A549 (cell line): ENCODE measurements around the gene PIK3IP1. TPM values are rescaled to one million over a fixed set of nuclear protein-coding genes. Genes with fewer than 3 reads are reported as not detected.

ENCODE experiments used
- ATAC-seq, 2 experiments: fragments of 200-7000 bp in 1 of 2; fragments of >200 bp in 1 of 2; cut with Nextera tagmentation in 1 of 2; cut with Tn5 transposase in 1 of 2; 3 replicates each; pipeline versions ENCODE4 v1.8.0 to v1.9.1; 2018 to 2020; ENCODE audit warnings: mild to moderate bottlenecking in 1 of 2, moderate library complexity in 1 of 2
- CTCF ChIA-PET: fragments of 300-600 bp; sonication (Branson Sonifier 250); formaldehyde crosslinking; extraction: SDS; loops from one replicate; lab custom pipeline; 2021; ENCODE audit warnings: antibody characterized with exemption, inconsistent platforms; lab: Yijun Ruan, JAX
- POLR2A ChIA-PET: fragments of 350-600 bp; formaldehyde crosslinking; extraction: SDS; loops from one replicate; lab custom pipeline; 2021; ENCODE audit warnings: antibody characterized with exemption, inconsistent platforms; lab: Yijun Ruan, JAX
- DNase-seq, 2 experiments: peaks; one replicate each; pipeline versions ENCODE4 v3.0.0 to v3.0.0-alpha.2; 2011 to 2016; ENCODE audit warnings: low read depth in 1 of 2, low spot score in 1 of 2
- FAIRE-seq: peaks from 2 replicates; lab custom pipeline; 2011; peaks lifted over from hg19 to GRCh38; lab: Jason Lieb, UNC
- H3K27ac ChIP-seq, 2 experiments: fragments of >200 bp; sonication (Bioruptor Twin); formaldehyde crosslinking; 3 replicates each; pipeline ENCODE4 v1.5.1; 2016 to 2017
- H3K4me1 ChIP-seq: fragments of >200 bp; sonication (Bioruptor Twin); formaldehyde crosslinking; 3 replicates; pipeline ENCODE4 v1.6.1; 2016
- H3K4me2 ChIP-seq: fragments of >200 bp; sonication (Bioruptor Twin); formaldehyde crosslinking; 3 replicates; pipeline ENCODE4 v1.6.1; 2016
- H3K4me3 ChIP-seq: fragments of >200 bp; sonication (Bioruptor Twin); formaldehyde crosslinking; 3 replicates; pipeline ENCODE4 v1.5.1; 2016
- H3K9me3 ChIP-seq: fragments of >200 bp; sonication (Bioruptor Twin); formaldehyde crosslinking; 3 replicates; pipeline ENCODE4 v1.6.1; 2016
- BHLHE40 ChIP-seq: IDR thresholded peaks from 2 replicates; pipeline ENCODE4 v1.6.1; 2012; ENCODE audit warnings: low read depth, low read length, inconsistent platforms
- CBX2 ChIP-seq: fragments of 200-600 bp; sonication (generic); IDR thresholded peaks from 2 replicates; pipeline ENCODE4 v1.6.1; 2016; ENCODE audit warnings: low read depth, mild to moderate bottlenecking, borderline replicate concordance
- CBX8 ChIP-seq: fragments of 200-600 bp; sonication (generic); IDR thresholded peaks from 2 replicates; pipeline ENCODE4 v1.6.1; 2016
- CTCF ChIP-seq: fragments of >200 bp; sonication (Bioruptor Twin); formaldehyde crosslinking; IDR thresholded peaks from 3 replicates; pipeline ENCODE4 v1.5.1; 2016
- EHF ChIP-seq: fragments of 250-450 bp; sonication (Bioruptor Pico); IDR thresholded peaks from 2 replicates; pipeline ENCODE4 v1.5.0; 2020; ENCODE audit warnings: mild to moderate bottlenecking
- EHMT2 ChIP-seq: fragments of 200-600 bp; sonication (generic); IDR thresholded peaks from 2 replicates; pipeline ENCODE4 v1.6.1; 2016; ENCODE audit warnings: antibody characterized with exemption, low read depth, mild to moderate bottlenecking, moderate library complexity
- EP300 ChIP-seq, 2 experiments: fragments of >200 bp; sonication (Bioruptor Twin); formaldehyde crosslinking; IDR thresholded peaks; 2 replicates in 1 of 2; 3 replicates in 1 of 2; pipeline ENCODE4 v1.6.1; 2016 to 2017
- HES2 ChIP-seq: fragments of >200 bp; sonication (Bioruptor Twin); formaldehyde crosslinking; IDR thresholded peaks from 2 replicates; pipeline ENCODE4 v1.6.1; 2016
- HOXB5 ChIP-seq: fragments of 250-450 bp; sonication (Bioruptor Pico); IDR thresholded peaks from 2 replicates; pipeline ENCODE4 v1.5.0; 2020; ENCODE audit warnings: mild to moderate bottlenecking, moderate library complexity
- JUN ChIP-seq, 2 experiments: fragments of >200 bp; sonication (Bioruptor Twin); formaldehyde crosslinking; IDR thresholded peaks; 2 replicates in 1 of 2; 3 replicates in 1 of 2; pipeline ENCODE4 v1.6.1; 2016 to 2017
- JUNB ChIP-seq: fragments of >200 bp; sonication (Bioruptor Twin); formaldehyde crosslinking; IDR thresholded peaks from 2 replicates; pipeline ENCODE4 v1.6.1; 2016
- KDM5A ChIP-seq: fragments of 200-600 bp; sonication (generic); IDR thresholded peaks from 2 replicates; pipeline ENCODE4 v1.6.1; 2016; ENCODE audit warnings: antibody characterized with exemption, mild to moderate bottlenecking
- MYC ChIP-seq: IDR thresholded peaks from 2 replicates; pipeline ENCODE4 v1.6.1; 2012; ENCODE audit warnings: mild to moderate bottlenecking, inconsistent platforms, low read length, improper control_type of control experiment, borderline replicate concordance
- NFE2L2 ChIP-seq: fragments of 150-350 bp; conservative IDR thresholded peaks from 2 replicates; pipeline ENCODE4 v1.6.1; 2014; ENCODE audit warnings: low read length
- NR3C1 ChIP-seq: fragments of >200 bp; sonication (Bioruptor Twin); formaldehyde crosslinking; IDR thresholded peaks from 3 replicates; pipeline ENCODE4 v1.6.1; 2017
- POLR2A ChIP-seq: IDR thresholded peaks from 2 replicates; pipeline ENCODE4 v1.6.1; 2012; ENCODE audit warnings: mild to moderate bottlenecking, low read length
- POLR2AphosphoS2 ChIP-seq: conservative IDR thresholded peaks from 2 replicates; pipeline ENCODE4 v1.6.1; 2012; ENCODE audit warnings: low read length, improper control_type of control experiment, inconsistent platforms
- RAD21 ChIP-seq, 2 experiments: fragments of >200 bp in 1 of 2; sonication (Bioruptor Twin) in 1 of 2; formaldehyde crosslinking in 1 of 2; IDR thresholded peaks in 1 of 2; conservative IDR thresholded peaks in 1 of 2; 2 replicates in 1 of 2; 3 replicates in 1 of 2; pipeline ENCODE4 v1.6.1; 2012 to 2018; ENCODE audit warnings: inconsistent platforms in 1 of 2
- RNF2 ChIP-seq: fragments of 200-600 bp; sonication (generic); IDR thresholded peaks from 2 replicates; pipeline ENCODE4 v1.6.1; 2016; ENCODE audit warnings: low read depth, mild to moderate bottlenecking, antibody characterized with exemption, moderate library complexity, borderline replicate concordance
- SMC3 ChIP-seq: fragments of >200 bp; sonication (Bioruptor Twin); formaldehyde crosslinking; IDR thresholded peaks from 3 replicates; pipeline ENCODE4 v1.6.1; 2018; ENCODE audit warnings: inconsistent platforms
- TP53 ChIP-seq: fragments of 250-450 bp; sonication (Bioruptor Pico); IDR thresholded peaks from 2 replicates; pipeline ENCODE4 v1.5.0; 2021; ENCODE audit warnings: mild to moderate bottlenecking, moderate library complexity
- WGBS: methylation state at CpG from one replicate; pipeline ENCODE4 v1.1.6; 2017; ENCODE audit errors: missing lambda C conversion rate; 5-methylcytosine and 5-hydroxymethylcytosine counted together
- polyA plus RNA-seq, 4 experiments: library from polyadenylated mRNA; depleted of rRNA in 3 of 4; stranded (reverse); fragments of >200 nt; fragmentation: RNase III in 1 of 4; extraction: RNeasy Plus Mini Kit Qiagen cat#74134 plus additional on column Dnase treatment in 1 of 4; gene quantifications; 2 replicates in 3 of 4; 3 replicates in 1 of 4; pipeline ENCODE4 v1.2.3, GENCODE V29; 2011 to 2017
- TF ChIP-seq, protein P1 (sequence below): fragments of >200 bp; sonication (Bioruptor Twin); formaldehyde crosslinking; IDR thresholded peaks from 3 replicates; pipeline ENCODE4 v1.6.1; 2016
- TF ChIP-seq, protein P2 (sequence below): fragments of 250-450 bp; sonication (Bioruptor Pico); IDR thresholded peaks from 2 replicates; pipeline ENCODE4 v1.5.0; 2020; ENCODE audit warnings: low read depth, mild to moderate bottlenecking, moderate library complexity

The PIK3IP1 gene
- polyA plus RNA-seq, 2 of the 4 experiments (the other 2 are of a cell fraction) = 0.90 to 1.6 TPM

DNA sequence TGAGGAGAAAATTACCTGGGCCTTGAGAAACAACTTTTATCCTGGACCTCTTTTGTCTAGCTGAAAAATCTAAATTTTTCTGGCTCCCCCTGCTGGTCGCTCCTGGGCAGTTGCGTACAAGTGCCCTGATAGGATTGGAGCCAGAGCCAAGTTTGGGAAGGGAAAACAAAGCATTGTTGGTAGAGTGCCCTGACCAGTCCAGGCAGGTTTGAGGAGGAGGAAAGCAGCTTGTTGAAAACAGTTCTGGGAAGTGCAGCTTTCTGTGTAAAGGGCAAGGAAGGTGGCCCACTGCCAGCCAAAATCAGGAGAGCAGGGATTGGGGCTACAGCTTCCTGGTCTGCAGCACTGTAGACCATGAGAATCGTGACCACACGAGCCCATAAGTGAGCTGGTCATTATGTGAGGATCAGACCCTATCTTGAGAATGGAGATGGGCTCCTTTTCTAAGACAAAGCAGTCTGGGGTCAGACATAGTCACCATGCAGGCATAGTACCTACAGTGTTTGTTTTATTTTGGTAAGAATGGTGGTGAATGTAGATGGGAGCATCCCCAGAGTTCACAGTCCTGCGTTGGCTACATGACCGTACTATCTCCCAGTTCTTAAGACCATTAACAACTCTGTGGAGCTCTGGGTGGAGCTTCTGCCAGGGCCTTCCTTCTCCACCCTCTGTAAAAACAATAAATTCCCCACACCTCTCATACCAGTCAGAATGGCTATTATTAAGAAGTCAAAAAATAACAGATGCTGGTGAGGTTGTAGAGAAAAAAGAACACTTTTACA lies 21.3 kb upstream of the PIK3IP1 start:
- Histone ChIP-seq H3K27ac (no peak overlapping the region), H3K4me3 (no peak overlapping the region), H3K4me1 (no peaks in the 10 kb centered on the region), H3K4me2 (no peak overlapping the region), H3K9me3 (peaks cover 3% of the 10 kb centered on the region; the same call in 1 of the 3 replicates)
- POLR2A ChIA-PET = interaction anchor here (0.8 kb wide), 1 partner anchor 33 kb away, joined by 4 read pairs; the partner anchor contains the start of gene PATZ1
- ATAC-seq (peak; percentile 81 to 88), DNase-seq (peak; percentile 21 to 39), FAIRE-seq (no peak)
- TF ChIP-seq NFE2L2 (no peak), TP53 (CRISPR knock-in tag) (no peak), SMC3 (peak; percentile 29; the same call in 1 of the 3 replicates), JUN (IDR thresholded peaks at IDR 0.05) (no peak), EHMT2 (no peak), HOXB5 (CRISPR knock-in tag) (no peak), BHLHE40 (no peak), CBX2 (no peak), RAD21 (conservative IDR thresholded peaks at IDR 0.05 in 1 of 2, IDR thresholded peaks at IDR 0.05 in 1 of 2) (peak; percentile 31; a peak in 2 of 5 replicates), CTCF (peak; percentile 61)
- WGBS = 15% methylated on average over 6 of the region's 6 CpGs
- CTCF ChIA-PET = interaction anchor here (0.6 to 3.8 kb wide), 26 partner anchors 8 to 720 kb away, joined by 3 to 43 read pairs (median 5); partner anchors contain the start of genes LIMK2 and PIK3IP1

DNA sequence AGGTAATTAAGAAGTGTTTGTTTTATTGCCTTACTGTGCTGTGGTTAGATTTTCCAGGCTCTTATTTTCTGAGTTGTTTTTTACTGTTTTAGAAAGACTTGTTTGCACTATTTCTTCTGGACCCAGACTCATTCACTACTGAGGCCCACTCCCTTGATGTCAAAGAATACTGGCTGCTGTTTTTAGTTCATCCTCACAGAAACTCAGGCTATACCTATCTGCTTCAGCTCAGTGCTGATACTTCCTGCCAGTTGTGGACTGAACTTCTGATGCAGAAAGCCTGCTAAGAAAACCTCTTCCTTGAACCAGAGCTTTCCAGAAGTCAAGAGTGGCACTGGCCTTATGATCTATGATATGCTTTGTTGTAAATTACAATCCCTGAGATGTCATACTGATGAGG lies 15.9 kb upstream of the PIK3IP1 start:
- DNase-seq = no peak
- POLR2A ChIA-PET = no interaction called here
- no peak for FAIRE-seq
- H3K4me1 ChIP-seq = no peaks in the 10 kb centered on the region
- CTCF ChIA-PET = no interaction called here
- TF ChIP-seq POLR2AphosphoS2 (no peak), CBX8 (no peak)
- TF ChIP-seq, all 56 proteins: peak for 0
- Histone ChIP-seq H3K9me3 (no peaks in the 10 kb centered on the region), H3K4me3 (no peak overlapping the region), H3K27ac (no peak overlapping the region), H3K4me2 (no peak overlapping the region)
- no peak for ATAC-seq

DNA sequence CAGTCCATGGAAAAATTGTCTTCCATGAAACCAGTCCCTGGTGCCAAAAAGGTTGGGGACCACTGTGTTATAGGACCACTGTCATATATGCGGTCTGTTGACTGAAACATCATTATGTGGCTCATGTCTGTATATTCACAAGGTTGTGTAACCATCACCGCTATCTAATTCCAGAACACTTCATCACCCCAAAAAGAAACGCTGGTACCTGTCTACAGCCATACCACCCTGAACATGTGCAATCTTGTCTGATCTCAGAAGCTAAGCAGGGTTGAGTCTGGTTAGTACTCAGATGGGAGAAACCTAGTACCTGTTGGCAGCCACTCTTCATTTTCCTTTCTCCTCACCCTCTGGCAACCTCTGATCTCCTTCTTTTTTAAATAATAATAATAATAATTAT lies 12.9 kb upstream of the PIK3IP1 start:
- 52% methylated on average over 3 of the region's 3 CpGs for WGBS
- Histone ChIP-seq H3K27ac (no peak overlapping the region), H3K4me2 (no peak overlapping the region), H3K4me1 (no peaks in the 10 kb centered on the region), H3K9me3 (no peaks in the 10 kb centered on the region), H3K4me3 (no peak overlapping the region)
- FAIRE-seq = no peak
- no peak for DNase-seq
- ChIA-PET CTCF (interaction anchor here (3.1 kb wide), 1 partner anchor 8 kb away, joined by 15 read pairs; no protein-coding TSS in a partner anchor), POLR2A (no interaction called here)
- TF ChIP-seq CBX2 (no peak), MYC (no peak), POLR2A (no peak), JUNB (no peak), POLR2AphosphoS2 (no peak), HES2 (no peak), EHF (no peak), JUN (IDR thresholded peaks at IDR 0.05) (no peak), EP300 (IDR thresholded peaks at IDR 0.05) (no peak), RNF2 (no peak), RAD21 (conservative IDR thresholded peaks at IDR 0.05 in 1 of 2, IDR thresholded peaks at IDR 0.05 in 1 of 2) (no peak), CBX8 (no peak), NR3C1 (no peak), KDM5A (no peak)
- TF ChIP-seq, protein P1, sequence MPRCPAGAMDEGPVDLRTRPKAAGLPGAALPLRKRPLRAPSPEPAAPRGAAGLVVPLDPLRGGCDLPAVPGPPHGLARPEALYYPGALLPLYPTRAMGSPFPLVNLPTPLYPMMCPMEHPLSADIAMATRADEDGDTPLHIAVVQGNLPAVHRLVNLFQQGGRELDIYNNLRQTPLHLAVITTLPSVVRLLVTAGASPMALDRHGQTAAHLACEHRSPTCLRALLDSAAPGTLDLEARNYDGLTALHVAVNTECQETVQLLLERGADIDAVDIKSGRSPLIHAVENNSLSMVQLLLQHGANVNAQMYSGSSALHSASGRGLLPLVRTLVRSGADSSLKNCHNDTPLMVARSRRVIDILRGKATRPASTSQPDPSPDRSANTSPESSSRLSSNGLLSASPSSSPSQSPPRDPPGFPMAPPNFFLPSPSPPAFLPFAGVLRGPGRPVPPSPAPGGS = no peak
- TF ChIP-seq, protein P2, sequence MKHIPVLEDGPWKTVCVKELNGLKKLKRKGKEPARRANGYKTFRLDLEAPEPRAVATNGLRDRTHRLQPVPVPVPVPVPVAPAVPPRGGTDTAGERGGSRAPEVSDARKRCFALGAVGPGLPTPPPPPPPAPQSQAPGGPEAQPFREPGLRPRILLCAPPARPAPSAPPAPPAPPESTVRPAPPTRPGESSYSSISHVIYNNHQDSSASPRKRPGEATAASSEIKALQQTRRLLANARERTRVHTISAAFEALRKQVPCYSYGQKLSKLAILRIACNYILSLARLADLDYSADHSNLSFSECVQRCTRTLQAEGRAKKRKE = no peak
- no peak for ATAC-seq
